Measurements from ENCODE around the gene CDK5RAP2. TPM values are rescaled to one million over a fixed set of nuclear protein-coding genes. Genes with fewer than 3 reads are reported as not detected.

Gene CDK5RAP2
- total RNA-seq, 1 donor from 2014 or later = 54.5 TPM

- Histone ChIP-seq H3K27ac (no peak overlapping the region), H3K9me3 (no peaks in the 10 kb centered on the region), H3K27me3 (no peaks in the 10 kb centered on the region), H3K4me1 (no peaks in the 10 kb centered on the region), H3K4me3 (no peak overlapping the region), H3K36me3 (peaks cover 0 to 8% of the 10 kb centered on the region in 2 donors)
- DNase-seq (ENCODE audit: extremely low spot score in 2 of 2) = no peak
- intact Hi-C loops (cut with DNase I) = no loop called here
- TF ChIP-seq POLR2A (IDR thresholded peaks at IDR 0.05) (no peak), CTCF (IDR thresholded peaks at IDR 0.05) (no peak)
Observed at GRCh38 chr9:120383999-120384924, 195.7 kb downstream of the CDK5RAP2 start.

GRCh38 chr9:120383611-120383998 lies 196.4 kb downstream of the CDK5RAP2 start:
- Histone ChIP-seq H3K4me3 (no peak overlapping the region), H3K36me3 (peaks cover 0 to 3% of the 10 kb centered on the region in 2 donors), H3K4me1 (no peaks in the 10 kb centered on the region), H3K27me3 (no peaks in the 10 kb centered on the region), H3K9me3 (no peaks in the 10 kb centered on the region), H3K27ac (no peak overlapping the region)
- intact Hi-C loops (cut with DNase I) = no loop called here
- DNase-seq (ENCODE audit: extremely low spot score in 2 of 2) = no peak
- TF ChIP-seq POLR2AphosphoS5 (IDR thresholded peaks at IDR 0.05; ENCODE audit: insufficient read depth in 1 of 2, low read depth in 1 of 2) (no peak), POLR2A (IDR thresholded peaks at IDR 0.05) (no peak), CTCF (IDR thresholded peaks at IDR 0.05) (no peak)

- Histone ChIP-seq H3K4me3 (no peak overlapping the region), H3K27me3 (no peaks in the 10 kb centered on the region), H3K4me1 (no peaks in the 10 kb centered on the region), H3K27ac (no peak overlapping the region), H3K9me3 (no peaks in the 10 kb centered on the region), H3K36me3 (no peaks in the 10 kb centered on the region)
- intact Hi-C loops (cut with DNase I) = no loop called here
- no peak for TF ChIP-seq CTCF (IDR thresholded peaks at IDR 0.05)
- no peak for TF ChIP-seq POLR2A (IDR thresholded peaks at IDR 0.05)
- TF ChIP-seq POLR2AphosphoS5 (IDR thresholded peaks at IDR 0.05; ENCODE audit: insufficient read depth in 1 of 2, low read depth in 1 of 2) = no peak
- DNase-seq (ENCODE audit: extremely low spot score in 2 of 2) = no peak
Observed at GRCh38 chr9:120382453-120382852, 197.5 kb downstream of the CDK5RAP2 start.

GRCh38 chr9:120381839-120382238 lies 198.1 kb downstream of the CDK5RAP2 start:
- intact Hi-C loops (cut with DNase I) = no loop called here
- Histone ChIP-seq H3K4me3 (no peak overlapping the region), H3K36me3 (no peaks in the 10 kb centered on the region), H3K4me1 (no peaks in the 10 kb centered on the region), H3K27ac (no peak overlapping the region), H3K27me3 (no peaks in the 10 kb centered on the region), H3K9me3 (no peaks in the 10 kb centered on the region)
- no peak for DNase-seq (ENCODE audit: extremely low spot score in 2 of 2)
- no peak for TF ChIP-seq POLR2AphosphoS5 (IDR thresholded peaks at IDR 0.05; ENCODE audit: insufficient read depth in 1 of 2, low read depth in 1 of 2)
- no peak for TF ChIP-seq POLR2A (IDR thresholded peaks at IDR 0.05)
- no peak for TF ChIP-seq CTCF (IDR thresholded peaks at IDR 0.05)

GRCh38 chr9:120379611-120380010 lies 200.4 kb downstream of the CDK5RAP2 start:
- DNase-seq (ENCODE audit: extremely low spot score in 2 of 2) = no peak
- Histone ChIP-seq H3K9me3 (no peaks in the 10 kb centered on the region), H3K36me3 (no peaks in the 10 kb centered on the region), H3K27ac (no peak overlapping the region), H3K4me1 (no peaks in the 10 kb centered on the region), H3K4me3 (no peak overlapping the region), H3K27me3 (no peaks in the 10 kb centered on the region)
- TF ChIP-seq POLR2AphosphoS5 (IDR thresholded peaks at IDR 0.05; ENCODE audit: insufficient read depth in 1 of 2, low read depth in 1 of 2) (no peak), POLR2A (IDR thresholded peaks at IDR 0.05) (no peak), CTCF (IDR thresholded peaks at IDR 0.05) (no peak)
- intact Hi-C loops (cut with DNase I) = no loop called here

Data from vagina (tissue), 2 donors.